Activated CD4-positive, alpha-beta T cell treated with anti-CD3 and anti-CD28 coated beads, Interleukin-2, amount 10 ng/mL, durations not matched to agents 7 days and 5 days (primary cell): ENCODE data around the gene TIAL1. TPM values are rescaled to one million over a fixed set of nuclear protein-coding genes. Genes with fewer than 3 reads are reported as not detected.

Experiments used
- CTCF ChIA-PET: fragments of 350-600 bp; sonication (Branson Sonifier 250); formaldehyde crosslinking; loops from one replicate; lab custom pipeline; 2021; ENCODE audit warnings: antibody characterized with exemption; lab: Charles Lee
- POLR2A ChIA-PET: fragments of 350-600 bp; sonication (Branson Sonifier 250); formaldehyde crosslinking; loops from one replicate; lab custom pipeline; 2021; ENCODE audit warnings: antibody characterized with exemption; lab: Charles Lee
- DNase-seq: peaks from one replicate; pipeline ENCODE4 v3.0.0-alpha.2; 2020
- H3K27ac Mint-ChIP-seq: one replicate; pipeline ENCODE4 v1.8.0; 2021; ENCODE audit warnings: mild to moderate bottlenecking, moderate library complexity, mixed read lengths
- H3K27me3 Mint-ChIP-seq: one replicate; pipeline ENCODE4 v1.8.0; 2021; ENCODE audit warnings: mixed read lengths
- H3K36me3 Mint-ChIP-seq: one replicate; pipeline ENCODE4 v1.8.0; 2021; ENCODE audit warnings: low read depth, mixed read lengths
- H3K4me1 Mint-ChIP-seq: one replicate; pipeline ENCODE4 v1.8.0; 2021; ENCODE audit warnings: mixed read lengths
- H3K4me3 Mint-ChIP-seq: one replicate; pipeline ENCODE4 v1.8.0; 2021; ENCODE audit warnings: mild to moderate bottlenecking, moderate library complexity, mixed read lengths
- H3K9me3 Mint-ChIP-seq: one replicate; pipeline ENCODE4 v1.8.0; 2021; ENCODE audit warnings: mixed read lengths
- total RNA-seq, 2 experiments: library from RNA; stranded (reverse); gene quantifications; one replicate each; pipeline ENCODE4 v1.2.3, GENCODE V29; 2021

TIAL1 gene
- total RNA-seq, 2 experiments from 2014 or later = 166 to 174 TPM

GRCh38 chr10:119542357-119542987, 54.3 kb downstream of the TIAL1 start, which contains the start of gene RGS10:
TSS of gene RGS10 (minus strand) at chr10:119542719. CDS start at chr10:119542638, 81 bp downstream.
- DNase-seq = peak; percentile 88
- ChIA-PET POLR2A (interaction anchor here (1.0 kb wide), 2 partner anchors 43 to 53 kb away, joined by 3 read pairs; no protein-coding TSS in a partner anchor), CTCF (interaction anchor here (0.9 to 3.1 kb wide), 20 partner anchors 9 to 343 kb away, joined by 3 to 13 read pairs (median 5); no protein-coding TSS in a partner anchor)
- H3K4me1 Mint-ChIP-seq = peaks cover 41% of the 10 kb centered on the region
- H3K36me3 Mint-ChIP-seq = peaks cover 15% of the 10 kb centered on the region
- peak within 1 kb of the TSS; percentile 79 for H3K4me3 Mint-ChIP-seq
- H3K27me3 Mint-ChIP-seq = peaks cover 9% of the 10 kb centered on the region
- no peaks in the 10 kb centered on the region for H3K9me3 Mint-ChIP-seq
- peak within 1 kb of the TSS; percentile 94 for H3K27ac Mint-ChIP-seq

GRCh38 chr10:119541459-119542356, 55.1 kb downstream of the TIAL1 start:
- ChIA-PET POLR2A (interaction anchor here (1.0 kb wide), 2 partner anchors 42 to 52 kb away, joined by 3 read pairs; no protein-coding TSS in a partner anchor), CTCF (interaction anchor here (1.0 to 3.1 kb wide), 17 partner anchors 8 to 343 kb away, joined by 3 to 13 read pairs (median 5); no protein-coding TSS in a partner anchor)
- H3K27me3 Mint-ChIP-seq = peaks cover 6% of the 10 kb centered on the region
- peak; percentile 58 for DNase-seq
- peak overlapping the region; percentile 78 for H3K27ac Mint-ChIP-seq
- H3K9me3 Mint-ChIP-seq = no peaks in the 10 kb centered on the region
- peaks cover 48% of the 10 kb centered on the region for H3K4me1 Mint-ChIP-seq
- peaks cover 19% of the 10 kb centered on the region for H3K36me3 Mint-ChIP-seq
- H3K4me3 Mint-ChIP-seq = peak overlapping the region; percentile 76

- DNase-seq = no peak
- peaks cover 5% of the 10 kb centered on the region for H3K27me3 Mint-ChIP-seq
- CTCF ChIA-PET = interaction anchor here (1.0 to 2.6 kb wide), 7 partner anchors 8 to 343 kb away, joined by 3 to 8 read pairs (median 5); no protein-coding TSS in a partner anchor
- H3K4me3 Mint-ChIP-seq = peak overlapping the region; percentile 76
- no peaks in the 10 kb centered on the region for H3K9me3 Mint-ChIP-seq
- H3K36me3 Mint-ChIP-seq = peaks cover 25% of the 10 kb centered on the region
- H3K27ac Mint-ChIP-seq = peak overlapping the region; percentile 78
- H3K4me1 Mint-ChIP-seq = peaks cover 54% of the 10 kb centered on the region
- POLR2A ChIA-PET = no interaction called here
Measured at GRCh38 chr10:119541046-119541445, 55.7 kb downstream of the TIAL1 start.

GRCh38 chr10:119540038-119540437, 56.7 kb downstream of the TIAL1 start:
- H3K27ac Mint-ChIP-seq = peak overlapping the region; percentile 78
- peaks cover 64% of the 10 kb centered on the region for H3K4me1 Mint-ChIP-seq
- ChIA-PET CTCF (interaction anchor here (1.1 to 2.1 kb wide), 2 partner anchors 12 to 47 kb away, joined by 3 to 7 read pairs; no protein-coding TSS in a partner anchor), POLR2A (no interaction called here)
- H3K4me3 Mint-ChIP-seq = peak overlapping the region; percentile 76
- no peak for DNase-seq
- H3K27me3 Mint-ChIP-seq = no peaks in the 10 kb centered on the region
- H3K9me3 Mint-ChIP-seq = no peaks in the 10 kb centered on the region
- H3K36me3 Mint-ChIP-seq = peaks cover 35% of the 10 kb centered on the region

GRCh38 chr10:119539359-119539825, 57.4 kb downstream of the TIAL1 start:
- Mint-ChIP-seq H3K36me3 (peaks cover 39% of the 10 kb centered on the region), H3K27ac (peak overlapping the region; percentile 92), H3K9me3 (no peaks in the 10 kb centered on the region), H3K27me3 (no peaks in the 10 kb centered on the region), H3K4me3 (peak overlapping the region; percentile 80), H3K4me1 (peaks cover 67% of the 10 kb centered on the region)
- no peak for DNase-seq
- CTCF ChIA-PET = interaction anchor here (0.9 to 1.4 kb wide), 2 partner anchors 9 to 39 kb away, joined by 4 to 5 read pairs; no protein-coding TSS in a partner anchor
- POLR2A ChIA-PET = no interaction called here

- Mint-ChIP-seq H3K27me3 (no peaks in the 10 kb centered on the region), H3K27ac (peak overlapping the region; percentile 92), H3K4me1 (peaks cover 61% of the 10 kb centered on the region), H3K9me3 (no peaks in the 10 kb centered on the region), H3K36me3 (peaks cover 39% of the 10 kb centered on the region), H3K4me3 (peak overlapping the region; percentile 80)
- ChIA-PET CTCF (interaction anchor here (0.9 to 1.7 kb wide), 5 partner anchors 9 to 340 kb away, joined by 3 to 5 read pairs (median 4); no protein-coding TSS in a partner anchor), POLR2A (interaction anchor here (0.7 kb wide), 1 partner anchor 22 kb away, joined by 3 read pairs; no protein-coding TSS in a partner anchor)
- peak; percentile 54 for DNase-seq
Measured at GRCh38 chr10:119538632-119539358, 58.0 kb downstream of the TIAL1 start.

GRCh38 chr10:119537953-119538630, 58.7 kb downstream of the TIAL1 start:
- no peaks in the 10 kb centered on the region for H3K9me3 Mint-ChIP-seq
- H3K4me1 Mint-ChIP-seq = peaks cover 62% of the 10 kb centered on the region
- H3K27me3 Mint-ChIP-seq = no peaks in the 10 kb centered on the region
- POLR2A ChIA-PET = interaction anchor here (0.7 kb wide), 1 partner anchor 21 kb away, joined by 3 read pairs; no protein-coding TSS in a partner anchor
- H3K36me3 Mint-ChIP-seq = peaks cover 44% of the 10 kb centered on the region
- H3K27ac Mint-ChIP-seq = peak overlapping the region; percentile 92
- CTCF ChIA-PET = interaction anchor here (1.0 to 1.7 kb wide), 4 partner anchors 10 to 339 kb away, joined by 3 to 5 read pairs (median 4); no protein-coding TSS in a partner anchor
- H3K4me3 Mint-ChIP-seq = peak overlapping the region; percentile 80
- no peak for DNase-seq

- POLR2A ChIA-PET = interaction anchor here (0.6 kb wide), 1 partner anchor 331 kb away, joined by 3 read pairs; no protein-coding TSS in a partner anchor
- Mint-ChIP-seq H3K27me3 (no peaks in the 10 kb centered on the region), H3K4me1 (peaks cover 75% of the 10 kb centered on the region), H3K9me3 (no peaks in the 10 kb centered on the region), H3K4me3 (no peak overlapping the region), H3K27ac (peak overlapping the region; percentile 48), H3K36me3 (peaks cover 53% of the 10 kb centered on the region)
- CTCF ChIA-PET = interaction anchor here (1.1 kb wide), 1 partner anchor 10 kb away, joined by 3 read pairs; no protein-coding TSS in a partner anchor
- DNase-seq = no peak
Measured at GRCh38 chr10:119536508-119537025, 60.2 kb downstream of the TIAL1 start.

GRCh38 chr10:119535837-119536507, 60.8 kb downstream of the TIAL1 start:
- Mint-ChIP-seq H3K4me3 (peak overlapping the region; percentile 8), H3K4me1 (peaks cover 80% of the 10 kb centered on the region), H3K27ac (peak overlapping the region; percentile 48), H3K27me3 (no peaks in the 10 kb centered on the region), H3K9me3 (no peaks in the 10 kb centered on the region), H3K36me3 (peaks cover 58% of the 10 kb centered on the region)
- POLR2A ChIA-PET = no interaction called here
- CTCF ChIA-PET = interaction anchor here (0.6 to 1.1 kb wide), 2 partner anchors 9 to 22 kb away, joined by 3 read pairs; no protein-coding TSS in a partner anchor
- no peak for DNase-seq

- no peak for DNase-seq
- H3K27ac Mint-ChIP-seq = peak overlapping the region; percentile 48
- no peak overlapping the region for H3K4me3 Mint-ChIP-seq
- ChIA-PET CTCF (interaction anchor here (0.6 to 0.7 kb wide), 3 partner anchors 23 to 188 kb away, joined by 3 read pairs; no protein-coding TSS in a partner anchor), POLR2A (no interaction called here)
- H3K27me3 Mint-ChIP-seq = no peaks in the 10 kb centered on the region
- H3K9me3 Mint-ChIP-seq = no peaks in the 10 kb centered on the region
- peaks cover 81% of the 10 kb centered on the region for H3K4me1 Mint-ChIP-seq
- peaks cover 59% of the 10 kb centered on the region for H3K36me3 Mint-ChIP-seq
Measured at GRCh38 chr10:119535305-119535704, 61.5 kb downstream of the TIAL1 start.
